Fibroblast of lung (primary cell): ENCODE data around the gene ITGB8. TPM values are rescaled to one million over a fixed set of nuclear protein-coding genes. Genes with fewer than 3 reads are reported as not detected.

ENCODE experiments used
- DNase-seq, 2 donors: peaks; one replicate each; pipeline versions ENCODE4 v3.0.0 to v3.0.0-alpha.2; 2010; ENCODE audit warnings: low read depth in 2 of 2
- H2AFZ ChIP-seq: 2 replicates; pipeline ENCODE4 v1.5.1; 2012; ENCODE audit warnings: low read length, control low read depth, inconsistent platforms
- H3K27ac ChIP-seq: 2 replicates; pipeline ENCODE4 v1.5.1; 2011; ENCODE audit warnings: low read length, control low read depth; ENCODE audit not compliant: insufficient read depth
- H3K27me3 ChIP-seq: 2 replicates; pipeline ENCODE4 v1.5.1; 2011; ENCODE audit warnings: mild to moderate bottlenecking, low read length; ENCODE audit not compliant: control insufficient read depth, insufficient read depth
- H3K36me3 ChIP-seq: 2 replicates; pipeline ENCODE4 v1.5.1; 2011; ENCODE audit warnings: low read length; ENCODE audit not compliant: control insufficient read depth, insufficient read depth
- H3K4me1 ChIP-seq: 2 replicates; pipeline ENCODE4 v1.5.1; 2011; ENCODE audit warnings: low read length; ENCODE audit not compliant: control insufficient read depth, insufficient read depth; ENCODE audit errors: extremely low read depth
- H3K4me2 ChIP-seq: 2 replicates; pipeline ENCODE4 v1.5.1; 2011; ENCODE audit warnings: low read length, control low read depth; ENCODE audit not compliant: insufficient read depth; ENCODE audit errors: extremely low read depth
- H3K4me3 ChIP-seq, 4 experiments: fragments of 200-600 bp in 1 of 4; sonication (generic) in 1 of 4; replicated peaks in 1 of 4; 2 replicates each; pipeline ENCODE4 v1.5.1; 2011 to 2016; ENCODE audit warnings: low read length in 4 of 4, low read depth in 3 of 4, mild to moderate bottlenecking in 3 of 4, control low read depth in 2 of 4, inconsistent platforms in 1 of 4, mixed read lengths in 1 of 4; ENCODE audit not compliant: insufficient read depth in 1 of 4; ENCODE audit errors: control extremely low read depth in 1 of 4
- H3K79me2 ChIP-seq: 2 replicates; pipeline ENCODE4 v1.5.1; 2012; ENCODE audit warnings: mild to moderate bottlenecking, low read length, inconsistent platforms; ENCODE audit not compliant: control insufficient read depth, insufficient read depth
- H3K9ac ChIP-seq: 2 replicates; pipeline ENCODE4 v1.5.1; 2011; ENCODE audit warnings: mild to moderate bottlenecking, low read length, control low read depth; ENCODE audit not compliant: insufficient read depth
- H3K9me3 ChIP-seq: 2 replicates; pipeline ENCODE4 v1.5.1; 2012; ENCODE audit warnings: low read depth, low read length; ENCODE audit not compliant: control insufficient read depth, insufficient read depth
- H4K20me1 ChIP-seq: 2 replicates; pipeline ENCODE4 v1.5.1; 2011; ENCODE audit warnings: low read length; ENCODE audit not compliant: control insufficient read depth, insufficient read depth; ENCODE audit errors: extremely low read depth
- CTCF ChIP-seq, 2 donors: IDR thresholded peaks in 1 of 2; conservative IDR thresholded peaks in 1 of 2; 1 replicate in 1 of 2; 2 replicates in 1 of 2; pipeline ENCODE4 v1.5.1; 2011 to 2012; ENCODE audit warnings: low read length in 2 of 2, control low read depth in 1 of 2, inconsistent platforms in 1 of 2, low read depth in 1 of 2, mild to moderate bottlenecking in 1 of 2
- EZH2 ChIP-seq: IDR thresholded peaks from 2 replicates; pipeline ENCODE4 v1.5.1; 2012; ENCODE audit warnings: low read length, control low read depth, mild to moderate bottlenecking; ENCODE audit errors: missing control alignments
- polyA plus RNA-seq, 2 donors: library from polyadenylated mRNA; depleted of rRNA in 1 of 2; stranded (reverse) in 1 of 2; unstranded in 1 of 2; fragments of >200 nt; gene quantifications; 2 replicates each; pipeline ENCODE4 v1.2.1, GENCODE V29; 2011 to 2012; ENCODE audit warnings: missing spikeins in 1 of 2
- total RNA-seq: library from RNA; depleted of rRNA; stranded (reverse); fragments of >200 nt; gene quantifications from 2 replicates; pipeline ENCODE4 v1.2.1, GENCODE V29; 2014

ITGB8 gene
- total and polyA plus RNA-seq, 2 donors (not counting 1 experiment from before 2014, with no cell fraction given), result 3.8 to 100 TPM

GRCh38 chr7:20439416-20440185 lies 108.9 kb downstream of the ITGB8 start:
- no peak overlapping the region for H3K4me3 ChIP-seq
- TF ChIP-seq CTCF (conservative IDR thresholded peaks at IDR 0.05 in 1 of 2, IDR thresholded peaks at IDR 0.05 in 1 of 2; ENCODE audit: low read depth in 1 of 2, low read length in 2 of 2), result no peak
- no peak for TF ChIP-seq EZH2
- no peaks in the 10 kb centered on the region for H4K20me1 ChIP-seq
- no peaks in the 10 kb centered on the region for H3K27me3 ChIP-seq
- H3K27ac ChIP-seq, result no peak overlapping the region
- no peak overlapping the region for H3K9ac ChIP-seq
- no peak overlapping the region for H3K4me2 ChIP-seq
- H3K9me3 ChIP-seq, result no peaks in the 10 kb centered on the region
- no peaks in the 10 kb centered on the region for H3K36me3 ChIP-seq
- H3K79me2 ChIP-seq, result no peaks in the 10 kb centered on the region
- no peak for DNase-seq
- H2AFZ ChIP-seq, result no peak overlapping the region
- H3K4me1 ChIP-seq, result no peaks in the 10 kb centered on the region

GRCh38 chr7:20440472-20441105 lies 109.9 kb downstream of the ITGB8 start:
- no peak overlapping the region for H2AFZ ChIP-seq
- DNase-seq, result peak; percentile 20 to 72

More at GRCh38 chr7:20440472-20441105, 109.9 kb downstream of the ITGB8 start:
- Histone ChIP-seq H3K27ac (no peak overlapping the region), H4K20me1 (no peaks in the 10 kb centered on the region), H3K9ac (no peak overlapping the region), H3K79me2 (no peaks in the 10 kb centered on the region), H3K36me3 (no peaks in the 10 kb centered on the region), H3K9me3 (no peaks in the 10 kb centered on the region), H3K27me3 (no peaks in the 10 kb centered on the region), H3K4me1 (no peaks in the 10 kb centered on the region), H3K4me2 (no peak overlapping the region), H3K4me3 (no peak overlapping the region)
- TF ChIP-seq EZH2 (no peak), CTCF (conservative IDR thresholded peaks at IDR 0.05 in 1 of 2, IDR thresholded peaks at IDR 0.05 in 1 of 2; ENCODE audit: low read depth in 1 of 2, low read length in 2 of 2) (peak; percentile 44 to 61)
